Measurements from ENCODE around the gene STRN4. TPM values are rescaled to one million over a fixed set of nuclear protein-coding genes. Genes with fewer than 3 reads are reported as not detected.
A peak's percentile ranks its signal among the peaks of the same experiment; 100 is the strongest.

Gene STRN4
- total and polyA plus RNA-seq, 9 of the 15 experiments (the other 6 are each of a cell fraction or from before 2014, with no cell fraction given), result 0.62 to 83.7 (median 36.9) TPM

GRCh38 chr19:46697204-46697960, 48.9 kb downstream of the STRN4 start (continued):
- TF ChIP-seq ZMIZ1 (IDR thresholded peaks at IDR 0.05; ENCODE audit: low read depth in 2 of 2, low read length in 2 of 2), result no peak
- no peak for TF ChIP-seq NCOA2 (IDR thresholded peaks at IDR 0.05; ENCODE audit: partially characterized antibody in 2 of 2)
- TF ChIP-seq ARID2 (IDR thresholded peaks at IDR 0.05), result no peak
- TF ChIP-seq ATF6 (CRISPR knock-in tag; IDR thresholded peaks at IDR 0.05), result no peak
- TF ChIP-seq RAD51 (IDR thresholded peaks at IDR 0.05; ENCODE audit: borderline replicate concordance, low read depth), result peak; percentile 58; the same call in 1 of the 2 replicates
- TF ChIP-seq ZNF639 (CRISPR knock-in tag; conservative IDR thresholded peaks at IDR 0.05 in 1 of 2, IDR thresholded peaks at IDR 0.05 in 1 of 2), result no peak
- TF ChIP-seq SMAD1 (IDR thresholded peaks at IDR 0.05; ENCODE audit: low read depth, low read length, partially characterized antibody), result no peak
- no peak for TF ChIP-seq RREB1 (CRISPR knock-in tag; IDR thresholded peaks at IDR 0.05)
- no peak for TF ChIP-seq ZNF347 (CRISPR knock-in tag; IDR thresholded peaks at IDR 0.05; ENCODE audit: low read depth)
- no peak for TF ChIP-seq MLLT1 (IDR thresholded peaks at IDR 0.05)
- TF ChIP-seq NBN (IDR thresholded peaks at IDR 0.05; ENCODE audit: low read depth), result peak; percentile 27; the same call in 1 of the 2 replicates
